GM06990 (cell line): ENCODE results near the gene PRELID3B.

Experiments
- DNase-seq: peaks from one replicate; pipeline ENCODE4 v3.0.0-alpha.2; 2011; ENCODE audit not compliant: insufficient read length; ENCODE audit errors: extremely low read depth
- H3K27me3 ChIP-seq: replicated peaks from 2 replicates; pipeline ENCODE4 v1.6.0; 2011; ENCODE audit warnings: low read length; ENCODE audit not compliant: control insufficient read depth, insufficient read depth
- H3K36me3 ChIP-seq: 2 replicates; pipeline ENCODE4 v1.5.1; 2011; ENCODE audit warnings: low read length; ENCODE audit not compliant: control insufficient read depth, insufficient read depth
- H3K4me3 ChIP-seq: replicated peaks from 2 replicates; pipeline ENCODE4 v1.5.1; 2011; ENCODE audit warnings: low read depth, mild to moderate bottlenecking, control low read depth, low read length
- CTCF ChIP-seq: IDR thresholded peaks from 2 replicates; pipeline ENCODE4 v1.5.1; 2011; ENCODE audit warnings: low read length, control low read depth, mild to moderate bottlenecking, inconsistent platforms; ENCODE audit not compliant: insufficient read depth, poor library complexity, severe bottlenecking

The PRELID3B gene

GRCh38 chr20:59018817-59019216 is 23.8 kb downstream of the PRELID3B start:
- TF ChIP-seq CTCF: no peak
- peaks cover 9% of the 10 kb centered on the region for H3K36me3 ChIP-seq
- H3K4me3 ChIP-seq: no peak overlapping the region
- H3K27me3 ChIP-seq: no peaks in the 10 kb centered on the region
- no peak for DNase-seq

- Histone ChIP-seq H3K27me3 (no peaks in the 10 kb centered on the region), H3K4me3 (no peak overlapping the region), H3K36me3 (peaks cover 1% of the 10 kb centered on the region)
- DNase-seq: no peak
- TF ChIP-seq CTCF: no peak
Measured at GRCh38 chr20:59017493-59018231, 24.9 kb downstream of the PRELID3B start.

GRCh38 chr20:59016795-59017492 is 25.6 kb downstream of the PRELID3B start:
- no peak for DNase-seq
- Histone ChIP-seq H3K4me3 (no peak overlapping the region), H3K27me3 (no peaks in the 10 kb centered on the region), H3K36me3 (peaks cover 1% of the 10 kb centered on the region; the same call in 1 of the 2 replicates)
- no peak for TF ChIP-seq CTCF

DNA sequence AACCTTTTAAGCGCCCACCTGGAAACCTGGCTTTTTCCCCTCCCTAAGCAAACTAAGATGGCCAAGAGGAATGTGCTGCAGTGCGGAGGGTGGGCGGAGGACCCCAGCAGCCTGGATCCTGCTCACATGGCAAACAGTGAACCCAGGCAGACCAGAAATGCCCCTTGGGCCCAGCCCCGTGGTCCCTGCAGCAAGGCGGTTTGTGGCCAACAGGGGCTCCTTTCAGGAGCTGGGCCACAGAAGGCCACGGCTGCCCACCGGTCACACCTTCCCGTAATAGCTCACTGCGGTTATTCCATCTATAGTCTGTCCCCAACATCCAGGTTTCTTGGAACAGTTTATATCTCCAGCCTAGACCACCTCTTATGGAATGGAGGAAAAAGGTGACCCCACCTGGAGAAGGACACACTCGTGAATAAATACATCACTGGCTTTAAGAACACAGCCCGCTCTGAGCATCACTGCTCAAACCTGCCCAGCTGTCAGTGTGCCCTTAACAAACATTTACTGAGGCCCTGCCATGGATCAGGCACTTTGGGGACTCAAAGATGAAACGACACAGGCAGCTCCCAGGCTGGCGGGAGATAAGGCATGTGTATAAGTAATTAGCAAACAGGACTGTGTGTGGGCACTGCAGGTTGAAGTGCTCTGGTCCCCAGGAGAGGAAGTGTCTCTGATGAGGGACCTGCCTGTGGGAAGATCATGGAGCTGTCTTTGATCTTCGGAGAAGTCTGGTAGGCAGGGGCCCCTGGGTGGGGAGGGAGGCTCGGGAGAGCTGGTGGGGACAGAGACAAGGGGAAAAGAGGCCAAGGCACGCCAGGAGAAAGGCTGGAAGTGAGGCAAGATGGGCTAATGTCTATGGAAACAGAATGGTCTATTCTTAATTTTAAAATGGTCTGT is 26.5 kb downstream of the PRELID3B start:
- Histone ChIP-seq H3K27me3 (no peaks in the 10 kb centered on the region), H3K4me3 (no peak overlapping the region), H3K36me3 (peaks cover 1% of the 10 kb centered on the region; the same call in 1 of the 2 replicates)
- DNase-seq: no peak
- no peak for TF ChIP-seq CTCF

- H3K27me3 ChIP-seq: no peaks in the 10 kb centered on the region
- H3K4me3 ChIP-seq: no peak overlapping the region
- no peak for TF ChIP-seq CTCF
Measured at GRCh38 chr20:59015411-59015810, 27.2 kb downstream of the PRELID3B start.

More at GRCh38 chr20:59015411-59015810, 27.2 kb downstream of the PRELID3B start:
- DNase-seq: no peak
- H3K36me3 ChIP-seq: peaks cover 1% of the 10 kb centered on the region; the same call in 1 of the 2 replicates
